IgD-negative memory B cell (primary cell): Measurements from ENCODE around the gene GARIN1A. TPM values are rescaled to one million over a fixed set of nuclear protein-coding genes. Genes with fewer than 3 reads are reported as not detected.

ENCODE experiments used
- H3K27ac Mint-ChIP-seq, 3 donors: one replicate each; pipeline ENCODE4 v1.8.0; 2020 to 2022; ENCODE audit warnings: mild to moderate bottlenecking in 3 of 3, mixed read lengths in 3 of 3, moderate library complexity in 1 of 3
- H3K27me3 Mint-ChIP-seq: one replicate; pipeline ENCODE4 v1.8.0; 2021; ENCODE audit warnings: mixed read lengths
- H3K36me3 Mint-ChIP-seq: one replicate; pipeline ENCODE4 v1.8.0; 2020; ENCODE audit warnings: mild to moderate bottlenecking, mixed read lengths
- H3K4me1 Mint-ChIP-seq, 3 donors: one replicate each; pipeline ENCODE4 v1.8.0; 2020 to 2022; ENCODE audit warnings: mixed read lengths in 3 of 3, mild to moderate bottlenecking in 1 of 3
- H3K4me3 Mint-ChIP-seq, 4 donors: one replicate each; pipeline ENCODE4 v1.8.0; 2020 to 2022; ENCODE audit warnings: mild to moderate bottlenecking in 4 of 4, mixed read lengths in 4 of 4, moderate library complexity in 3 of 4
- H3K9me3 Mint-ChIP-seq, 3 donors: one replicate each; pipeline ENCODE4 v1.8.0; 2020 to 2021; ENCODE audit warnings: mixed read lengths in 3 of 3, mild to moderate bottlenecking in 1 of 3
- polyA plus RNA-seq: library from polyadenylated mRNA; unstranded; fragments of 300-500 nt; fragmentation: Illumina TruSeq; gene quantifications from one replicate; pipeline ENCODE4 v1.2.3, GENCODE V29; 2021

GARIN1A gene
- polyA plus RNA-seq, 1 donor from 2014 or later = 0.10 TPM

GRCh38 chr7:128721376-128721775, 49.3 kb downstream of the GARIN1A start:
- Mint-ChIP-seq H3K36me3 (no peaks in the 10 kb centered on the region), H3K9me3 (no peaks in the 10 kb centered on the region), H3K27me3 (peaks cover 6% of the 10 kb centered on the region), H3K27ac (no peak overlapping the region), H3K4me1 (peaks cover 0 to 8% (median 3%) of the 10 kb centered on the region in 3 donors), H3K4me3 (no peak overlapping the region)

Other genes starting within 250 kb of the GARIN1A start
- 8.7 TPM for gene HILPDA, start 216.4 kb upstream of the GARIN1A start, polyA plus RNA-seq
- 21.7 TPM for gene METTL2B, start 195.5 kb upstream of the GARIN1A start, polyA plus RNA-seq
- 20.8 TPM for gene CALU, start 67.1 kb downstream of the GARIN1A start, polyA plus RNA-seq
- gene OPN1SW, start 103.5 kb downstream of the GARIN1A start, polyA plus RNA-seq = not detected
- 0.85 TPM for gene CCDC136, start 119.7 kb downstream of the GARIN1A start, polyA plus RNA-seq
- not detected for gene FLNC, start 158.1 kb downstream of the GARIN1A start, polyA plus RNA-seq
- 325 TPM for gene ATP6V1F, start 190.6 kb downstream of the GARIN1A start, polyA plus RNA-seq
- 0.26 TPM for gene KCP, start 238.4 kb downstream of the GARIN1A start, polyA plus RNA-seq